ENCODE results near the gene DES.

The DES gene

DNA sequence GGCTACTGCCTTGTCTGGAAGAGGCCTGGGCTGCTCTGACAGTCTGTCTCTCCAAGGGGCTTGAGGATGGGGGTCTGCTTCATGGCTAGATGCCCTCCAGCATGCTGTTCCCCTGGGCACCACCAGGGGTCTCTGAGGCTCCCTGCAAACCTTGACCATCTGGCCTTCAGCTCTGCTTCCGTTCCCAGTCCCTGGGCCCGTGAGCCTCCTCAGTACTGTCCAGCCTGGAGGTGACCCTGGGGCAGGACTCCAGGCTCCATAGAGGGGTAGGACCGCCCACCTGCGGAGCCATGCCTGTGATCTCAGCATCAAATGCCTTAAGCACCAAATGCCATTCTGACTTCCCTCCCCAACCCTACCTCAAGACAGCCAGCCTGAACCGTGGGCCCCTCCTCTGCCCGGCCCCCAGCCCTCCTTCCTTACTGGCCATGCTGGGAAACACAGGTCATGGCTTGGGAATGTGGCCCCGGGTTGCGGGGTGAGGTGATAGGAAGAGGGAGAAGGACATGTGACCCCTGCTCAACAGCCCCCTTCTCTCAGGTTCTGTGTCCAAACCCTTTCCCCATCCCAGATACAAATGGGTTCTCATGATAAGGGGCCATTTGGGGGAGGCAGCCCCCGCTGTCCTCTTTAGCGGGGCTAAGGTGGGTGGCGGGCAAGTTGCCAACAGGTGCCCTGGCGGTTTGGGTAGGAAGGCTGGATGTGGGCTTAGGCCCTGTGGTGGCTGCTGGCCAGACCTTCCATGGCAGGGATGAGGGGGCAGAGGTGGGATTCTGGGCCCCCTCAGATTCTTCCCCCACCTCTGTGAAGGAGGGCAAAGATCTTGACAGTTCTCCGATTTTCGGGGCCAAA lies 41.5 kb downstream of the DES start:
- peak; percentile 93 for DNase-seq

DNA sequence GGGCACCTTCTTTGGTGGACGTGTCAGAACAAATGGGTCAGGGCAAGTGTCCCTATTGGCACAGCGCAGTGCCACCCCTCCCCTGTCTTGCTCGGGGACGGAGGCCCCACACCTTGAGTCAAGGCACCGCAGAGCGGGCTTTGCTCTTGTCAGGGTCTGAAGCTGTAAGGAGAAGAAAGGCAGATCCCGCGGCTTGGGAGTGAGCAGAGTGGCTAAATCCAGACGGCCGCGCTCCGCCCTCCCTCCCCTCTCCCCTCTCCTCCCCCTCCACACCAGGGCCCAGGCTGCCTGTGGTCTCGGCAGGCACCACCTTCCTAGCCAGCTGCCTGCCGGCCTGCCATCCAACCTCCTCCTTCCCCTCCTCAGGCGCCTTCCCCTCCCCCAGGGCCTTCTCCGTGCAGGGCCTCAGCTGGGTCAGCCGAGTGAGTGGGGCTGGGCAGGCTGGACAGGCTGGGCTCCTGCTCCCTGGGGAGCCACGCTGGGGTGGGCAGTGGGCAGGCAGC lies 42.3 kb downstream of the DES start:
- peak; percentile 98 for DNase-seq

DNA sequence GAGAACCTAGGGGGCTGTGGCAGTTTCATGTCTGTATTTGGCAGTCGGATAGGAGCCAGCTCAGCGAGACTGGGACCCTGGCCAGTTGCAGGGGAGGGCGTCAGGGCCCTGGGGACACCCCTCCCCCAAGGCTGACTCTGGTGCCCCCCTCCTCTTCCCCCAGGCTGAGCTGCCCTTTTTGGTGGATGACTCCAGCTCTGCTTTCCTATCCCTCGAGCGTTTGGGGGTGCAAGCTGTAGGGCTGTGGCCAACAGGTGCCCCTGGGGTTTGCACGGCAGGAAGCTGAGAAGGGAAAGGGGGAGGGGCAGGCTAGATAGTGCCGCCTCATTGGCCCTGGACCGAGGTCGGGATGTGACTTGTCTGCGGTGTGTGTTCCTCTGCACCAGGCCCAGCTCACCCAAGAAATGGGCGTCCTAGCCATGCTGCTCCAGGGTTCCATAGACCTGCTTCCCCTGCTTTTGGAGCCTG lies 42.9 kb downstream of the DES start:
- DNase-seq, result peak; percentile 92

DNA sequence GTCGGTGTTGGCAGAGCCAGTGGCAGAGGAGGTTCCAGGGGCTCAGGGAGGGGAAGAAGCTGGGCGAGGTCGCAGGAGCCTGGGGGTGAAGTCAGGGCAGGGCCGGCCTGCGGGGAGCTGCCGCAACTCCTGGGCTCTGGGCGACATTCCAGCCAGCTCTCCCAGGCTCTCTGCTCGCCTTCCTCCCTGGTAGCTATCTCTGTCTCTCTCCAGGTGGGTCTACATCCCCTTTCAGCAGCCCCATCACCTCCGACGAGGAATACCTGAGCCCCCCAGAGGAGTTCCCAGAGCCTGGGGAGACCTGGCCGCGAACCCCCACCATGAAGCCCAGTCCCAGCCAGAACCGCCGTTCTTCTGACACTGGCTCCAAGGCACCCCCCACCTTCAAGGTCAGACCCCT lies 43.5 kb downstream of the DES start:
- peak; percentile 35 for DNase-seq

GRCh38 chr2:219462349-219462748 lies 44.2 kb downstream of the DES start:
- no peak for DNase-seq

GRCh38 chr2:219464286-219465032 lies 46.3 kb downstream of the DES start:
- no peak for DNase-seq

DNA sequence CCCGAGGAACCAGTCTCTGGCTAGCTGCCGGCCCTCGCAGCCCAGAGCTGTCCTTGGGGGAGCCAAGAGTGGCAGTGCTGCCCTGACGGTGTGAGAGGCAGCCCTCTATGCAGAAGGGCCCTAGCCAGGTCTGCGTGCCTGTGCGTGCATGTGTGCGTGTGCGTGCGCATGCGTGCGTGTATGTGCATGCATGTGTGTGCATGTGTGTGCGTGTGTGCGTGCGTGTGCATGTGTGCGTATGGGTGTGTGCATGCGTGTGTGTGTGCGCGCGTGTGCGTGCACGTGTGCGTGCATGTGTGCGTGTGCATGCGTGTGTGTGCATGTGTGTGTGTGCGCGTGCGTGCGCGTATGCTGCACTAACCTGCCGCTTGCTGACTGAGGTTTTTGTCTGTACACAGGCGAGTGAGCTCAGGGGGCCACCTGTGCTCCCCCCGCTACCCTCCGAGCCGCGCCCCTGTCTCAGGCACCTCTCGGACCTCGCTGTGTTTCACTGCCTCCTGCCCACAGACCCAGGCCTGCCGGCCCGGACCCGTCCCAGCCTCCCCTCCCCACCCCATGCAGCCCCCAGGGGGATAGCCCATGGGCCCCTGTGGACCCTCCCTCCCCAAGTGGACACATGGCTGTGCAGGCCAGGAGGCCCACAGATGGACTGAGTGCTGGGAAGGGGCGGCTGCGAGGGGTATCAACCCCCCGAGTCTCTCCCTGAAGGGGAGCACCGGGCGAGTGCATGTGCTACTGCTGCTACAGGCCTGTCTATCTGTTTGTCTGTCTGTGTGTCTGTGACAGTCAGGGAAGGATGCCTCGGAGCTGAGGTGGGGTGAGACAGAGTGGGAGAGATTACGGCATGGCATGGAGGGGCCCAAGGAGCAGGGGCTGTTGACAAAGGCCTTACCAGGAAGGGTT lies 47.7 kb downstream of the DES start:
- DNase-seq, result no peak

DNA sequence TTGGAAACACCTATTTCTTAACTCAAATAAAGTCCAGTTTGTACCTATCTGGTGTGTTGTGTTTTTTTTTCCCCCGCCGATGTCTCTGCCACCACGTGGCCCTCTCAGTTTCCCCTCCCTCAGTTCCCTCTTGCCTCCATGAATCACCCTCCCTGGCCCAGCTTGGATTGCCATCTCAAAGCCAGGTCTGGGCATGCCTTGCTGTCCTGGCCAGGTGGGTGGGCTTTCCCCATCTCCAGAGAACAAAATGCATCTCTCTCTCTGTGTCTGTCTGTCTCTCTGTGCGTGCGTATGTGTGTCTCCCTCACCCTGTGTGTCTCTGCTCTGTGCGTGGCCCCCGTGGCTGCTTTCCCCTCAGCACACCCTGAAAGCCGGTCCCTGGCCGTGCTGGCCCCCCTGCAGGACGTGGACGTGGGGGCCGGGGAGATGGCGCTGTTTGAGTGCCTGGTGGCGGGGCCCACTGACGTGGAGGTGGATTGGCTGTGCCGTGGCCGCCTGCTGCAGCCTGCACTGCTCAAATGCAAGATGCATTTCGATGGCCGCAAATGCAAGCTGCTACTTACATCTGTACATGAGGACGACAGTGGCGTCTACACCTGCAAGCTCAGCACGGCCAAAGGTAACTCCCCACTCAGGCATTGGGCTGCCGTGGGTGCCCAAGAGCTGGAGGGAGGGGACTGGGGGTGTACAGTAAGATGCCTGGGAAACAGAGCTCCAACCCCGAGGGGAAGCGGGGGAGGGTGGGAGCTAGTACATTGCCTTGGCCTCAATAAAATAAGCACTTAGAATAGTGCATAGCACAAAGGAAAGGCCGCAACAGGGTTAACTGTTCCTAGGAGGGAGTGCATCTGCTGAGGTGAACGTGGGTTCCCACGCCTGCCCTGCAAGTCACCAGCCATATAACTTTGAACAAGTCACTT lies 48.9 kb downstream of the DES start:
- no peak for DNase-seq

- no peak for DNase-seq
These were observed 49.5 kb downstream of the DES start for GRCh38 chr2:219467736-219468075.

DNA sequence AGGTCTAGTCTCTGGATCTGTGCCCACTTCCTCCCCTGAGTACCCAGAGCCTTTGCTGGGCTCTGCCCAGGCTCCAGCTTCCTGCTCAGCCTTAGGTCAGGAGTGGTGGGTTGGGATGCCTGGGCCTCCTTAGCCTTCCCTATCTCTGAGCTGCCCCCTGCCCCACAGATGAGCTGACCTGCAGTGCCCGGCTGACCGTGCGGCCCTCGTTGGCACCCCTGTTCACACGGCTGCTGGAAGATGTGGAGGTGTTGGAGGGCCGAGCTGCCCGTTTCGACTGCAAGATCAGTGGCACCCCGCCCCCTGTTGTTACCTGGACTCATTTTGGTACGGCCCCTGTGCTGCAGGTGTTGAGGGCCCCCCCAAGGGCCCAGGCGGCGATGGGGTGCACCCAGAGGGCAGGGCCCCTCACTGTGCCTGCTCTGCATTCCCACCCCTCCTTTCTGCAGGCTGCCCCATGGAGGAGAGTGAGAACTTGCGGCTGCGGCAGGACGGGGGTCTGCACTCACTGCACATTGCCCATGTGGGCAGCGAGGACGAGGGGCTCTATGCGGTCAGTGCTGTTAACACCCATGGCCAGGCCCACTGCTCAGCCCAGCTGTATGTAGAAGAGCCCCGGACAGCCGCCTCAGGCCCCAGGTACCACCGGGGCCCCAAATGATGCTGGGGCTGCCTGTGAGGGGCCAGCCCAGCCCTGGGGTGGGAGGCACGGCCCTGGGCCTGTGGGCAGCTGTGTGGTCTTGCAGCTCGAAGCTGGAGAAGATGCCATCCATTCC lies 50.4 kb downstream of the DES start:
- no peak for DNase-seq

- DNase-seq, result peak; percentile 71
These were observed 51.1 kb downstream of the DES start for GRCh38 chr2:219469186-219469724.

GRCh38 chr2:219470429-219470828 lies 52.3 kb downstream of the DES start:
- no peak for DNase-seq

DNA sequence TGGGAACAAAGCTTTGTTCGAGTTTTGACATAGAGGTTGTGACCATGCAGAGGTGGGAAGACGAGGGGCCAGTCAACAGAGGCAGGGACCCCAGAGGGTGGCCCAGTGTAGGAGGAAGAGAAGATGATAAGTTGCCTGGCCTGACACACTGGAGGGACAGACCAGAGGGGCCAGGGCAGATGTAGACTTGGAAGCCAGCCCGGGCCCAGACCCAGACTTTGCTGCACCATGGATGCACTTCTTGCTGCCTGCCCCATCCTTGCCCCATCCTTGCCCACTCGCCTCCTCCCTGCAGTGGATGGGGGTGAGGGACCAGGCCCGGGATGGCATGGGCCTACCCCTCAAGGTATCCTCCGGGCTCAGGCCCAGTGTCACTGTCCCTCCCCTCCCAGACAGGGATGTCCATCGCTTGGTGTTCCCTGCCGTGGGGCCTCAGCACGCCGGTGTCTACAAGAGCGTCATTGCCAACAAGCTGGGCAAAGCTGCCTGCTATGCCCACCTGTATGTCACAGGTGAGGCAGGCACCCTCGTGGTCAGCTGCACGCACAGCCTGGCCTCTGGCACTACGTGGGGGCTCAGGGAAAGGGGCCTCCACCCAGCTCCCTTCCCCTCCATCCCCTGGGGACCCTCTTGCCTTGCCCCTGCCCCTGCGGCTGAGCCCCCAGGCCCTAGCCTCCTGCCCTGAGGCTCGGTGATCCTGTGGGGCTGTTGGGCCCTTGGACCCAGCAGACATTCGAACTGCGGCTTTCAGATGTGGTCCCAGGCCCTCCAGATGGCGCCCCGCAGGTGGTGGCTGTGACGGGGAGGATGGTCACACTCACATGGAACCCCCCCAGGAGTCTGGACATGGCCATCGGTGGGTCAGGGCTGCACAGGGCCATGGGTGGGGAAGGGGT lies 53.5 kb downstream of the DES start:
- DNase-seq, result no peak

- no peak for DNase-seq
These were observed 54.5 kb downstream of the DES start for GRCh38 chr2:219472629-219473187.

DNA sequence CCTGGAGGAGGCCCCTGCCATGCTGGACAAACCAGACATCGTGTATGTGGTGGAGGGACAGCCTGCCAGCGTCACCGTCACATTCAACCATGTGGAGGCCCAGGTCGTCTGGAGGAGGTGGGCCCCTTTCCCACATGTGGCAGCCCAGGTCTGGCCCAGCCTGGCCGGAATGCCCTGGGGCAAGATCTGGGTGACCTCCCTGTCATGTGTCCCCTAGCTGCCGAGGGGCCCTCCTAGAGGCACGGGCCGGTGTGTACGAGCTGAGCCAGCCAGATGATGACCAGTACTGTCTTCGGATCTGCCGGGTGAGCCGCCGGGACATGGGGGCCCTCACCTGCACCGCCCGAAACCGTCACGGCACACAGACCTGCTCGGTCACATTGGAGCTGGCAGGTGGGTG lies 55.3 kb downstream of the DES start:
- DNase-seq, result no peak

- DNase-seq, result no peak
These were observed 56.3 kb downstream of the DES start for GRCh38 chr2:219474285-219475060.

DNA sequence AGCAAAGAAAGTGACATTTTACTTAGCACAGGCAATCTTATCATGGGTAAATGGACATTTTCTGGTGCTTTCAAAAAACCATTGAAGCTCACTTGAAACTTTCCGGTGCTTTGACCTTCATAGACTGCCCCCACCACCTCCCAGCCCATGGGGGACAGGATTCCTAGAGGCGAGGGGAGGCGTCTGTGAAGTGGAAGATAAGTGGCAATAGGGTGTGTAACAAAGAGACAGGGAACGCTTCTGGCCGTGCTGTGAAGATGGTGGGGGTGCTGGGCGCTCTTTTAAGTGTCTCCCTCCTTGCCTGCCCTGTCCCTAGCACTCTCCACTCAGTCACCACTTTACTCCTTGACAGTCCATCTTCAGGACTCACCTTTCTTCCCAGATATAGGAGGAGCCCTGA lies 57.1 kb downstream of the DES start:
- DNase-seq, result no peak
